ENCODE measurements around the gene SLC28A3.

- no peak for TF ChIP-seq CREB1 (IDR thresholded peaks at IDR 0.05; ENCODE audit: low read depth)
- no peak for TF ChIP-seq ZBTB33 (IDR thresholded peaks at IDR 0.05)
- no peak for TF ChIP-seq CTCF (IDR thresholded peaks at IDR 0.05 in 2 of 3, conservative IDR thresholded peaks at IDR 0.05 in 1 of 3; ENCODE audit: control insufficient read depth in 2 of 3, extremely low read depth in 1 of 3, insufficient read depth in 1 of 3, low read depth in 3 of 3, low read length in 3 of 3)
- no peak for TF ChIP-seq EGR1 (IDR thresholded peaks at IDR 0.05; ENCODE audit: borderline replicate concordance in 1 of 2, low read depth in 2 of 2, low read length in 2 of 2)
- no peak for TF ChIP-seq ZNF274 (IDR thresholded peaks at IDR 0.05; ENCODE audit: insufficient read depth, insufficient read length)
These were observed 98.7 kb downstream of the SLC28A3 start for GRCh38 chr9:84241817-84242373.

All from GM12878 (cell line).